Measurements from ENCODE around the gene ZDHHC11B. TPM values are rescaled to one million over a fixed set of nuclear protein-coding genes. Genes with fewer than 3 reads are reported as not detected.
A peak's percentile ranks its signal among the peaks of the same experiment; 100 is the strongest.
"Not testable (repeated sequence)": the region's sequence is repeated elsewhere in the genome, so short reads cannot be mapped to it uniquely, and the experiment has no call there.

The ZDHHC11B gene
- total RNA-seq: 10 to 100 TPM in 3 of 5 donors, 1 to 10 TPM in 2; 1.8 to 42.4 (median 11.7) TPM
- 10 to 100 TPM in 1 of 3 donors, 1 to 10 TPM in 1, under 1 TPM in 1; 0.93 to 11.5 (median 1.2) TPM for polyA plus RNA-seq
- long read RNA-seq, donor 1: 0 reads
- long read RNA-seq, donor 2: 0 reads
- long read RNA-seq, donor 3: 0 reads
- long read RNA-seq, donor 4: 0 reads
- long read RNA-seq, donor 5: 0 reads
- long read RNA-seq, donor 6: 0 reads
- long read RNA-seq, donor 7, partial matches to known transcripts: 0 of 1 reads
- long read RNA-seq, donor 7, other reads (novel, unspliced or antisense): 0 of 1 reads
- long read RNA-seq, donor 8, partial matches to known transcripts: 0 of 1 reads
- long read RNA-seq, donor 8, other reads (novel, unspliced or antisense): 0 of 1 reads
- long read RNA-seq, donor 9: 0 reads
- long read RNA-seq, donor 10, partial matches to known transcripts: 0 of 1 reads
- long read RNA-seq, donor 10, other reads (novel, unspliced or antisense): 0 of 1 reads

- DNase-seq: peak; percentile 96 to 97
- H3K36me3 ChIP-seq; H3K9me3 ChIP-seq; intact Hi-C loops (cut with DNase I; ENCODE audit: low total_unique reads): not testable (repeated sequence)
- peak within 1 kb of the TSS; percentile 53 to 85 (median 68) for H3K27ac ChIP-seq
- H3K4me3 ChIP-seq: peak within 1 kb of the TSS; percentile 57 to 97 (median 84)
- WGBS, 5 donors: 0 to 1% (median 1%) methylated on average over 47 to 94 of the region's 101 CpGs
- peaks cover 0 to 24% (median 9%) of the 10 kb centered on the region in 3 donors for H3K27me3 ChIP-seq
- peaks cover 12 to 26% (median 24%) of the 10 kb centered on the region in 4 donors for H3K4me1 ChIP-seq
- TF ChIP-seq POLR2A (IDR thresholded peaks at IDR 0.05): peak in 1 of 4 donors; percentile 26
- TF ChIP-seq POLR2AphosphoS5 (IDR thresholded peaks at IDR 0.05): peak in 2 of 3 donors; percentile 61 to 77
Observed at GRCh38 chr5:784428-785177, at the start of gene ZDHHC11B. Gene ZDHHC11B, minus strand, starts transcription at chr5:784729. Its CDS starts 17,810 bp downstream, at chr5:766919.

- H3K36me3 ChIP-seq; H3K27me3 ChIP-seq; DNase-seq; H3K4me3 ChIP-seq; H3K9me3 ChIP-seq; intact Hi-C loops (cut with DNase I; ENCODE audit: low total_unique reads); H3K27ac ChIP-seq: not testable (repeated sequence)
- peaks cover 0 to 14% (median 3%) of the 10 kb centered on the region in 4 donors for H3K4me1 ChIP-seq
- WGBS, 5 donors: 74 to 86% (median 80%) methylated on average over 2 of the region's 2 CpGs
Observed at GRCh38 chr5:834013-834412, 49.5 kb upstream of the ZDHHC11B start.

- H3K4me3 ChIP-seq; H3K9me3 ChIP-seq; DNase-seq; H3K27ac ChIP-seq; H3K27me3 ChIP-seq; H3K4me1 ChIP-seq; intact Hi-C loops (cut with DNase I; ENCODE audit: low total_unique reads): not testable (repeated sequence)
- peaks cover 0 to 19% (median 4%) of the 10 kb centered on the region in 4 donors for H3K36me3 ChIP-seq
- WGBS, 5 donors: 94 to 99% (median 95%) methylated on average over 16 to 19 of the region's 19 CpGs
Observed at GRCh38 chr5:828194-828593, 43.7 kb upstream of the ZDHHC11B start.

GRCh38 chr5:825544-825943, 41.0 kb upstream of the ZDHHC11B start:
- 0 to 64% (median 36%) methylated on average over 1 of the region's 1 CpG for WGBS, 5 donors
- H3K36me3 ChIP-seq: peaks cover 0 to 30% (median 4%) of the 10 kb centered on the region in 4 donors
- H3K9me3 ChIP-seq; intact Hi-C loops (cut with DNase I; ENCODE audit: low total_unique reads); H3K27me3 ChIP-seq; H3K4me3 ChIP-seq; DNase-seq; H3K4me1 ChIP-seq; H3K27ac ChIP-seq: not testable (repeated sequence)

GRCh38 chr5:821504-821903, 37.0 kb upstream of the ZDHHC11B start:
- 75 to 84% (median 81%) methylated on average over 8 of the region's 8 CpGs; no CpG with 5 or more reads in 1 of the 5 donors for WGBS, 5 donors
- TF ChIP-seq POLR2AphosphoS5 (IDR thresholded peaks at IDR 0.05) (no peak), CTCF (IDR thresholded peaks at IDR 0.05) (no peak), EP300 (IDR thresholded peaks at IDR 0.05) (no peak)

GRCh38 chr5:820245-820644, 35.7 kb upstream of the ZDHHC11B start:
- H3K4me1 ChIP-seq: no peaks in the 10 kb centered on the region
- peaks cover 0 to 6% (median 3%) of the 10 kb centered on the region in 4 donors for H3K9me3 ChIP-seq
- no peaks in the 10 kb centered on the region for H3K27me3 ChIP-seq
- no peak for DNase-seq
- no peak overlapping the region for H3K27ac ChIP-seq
- intact Hi-C loops (cut with DNase I; ENCODE audit: low total_unique reads): no loop called here
- 70 to 83% (median 81%) methylated on average over 3 of the region's 3 CpGs; no CpG with 5 or more reads in 1 of the 5 donors for WGBS, 5 donors
- H3K36me3 ChIP-seq: peaks cover 0 to 32% (median 4%) of the 10 kb centered on the region in 4 donors
- no peak for TF ChIP-seq POLR2A (IDR thresholded peaks at IDR 0.05)
- no peak for TF ChIP-seq POLR2AphosphoS5 (IDR thresholded peaks at IDR 0.05)
- TF ChIP-seq EP300 (IDR thresholded peaks at IDR 0.05): no peak
- no peak overlapping the region for H3K4me3 ChIP-seq

More at GRCh38 chr5:821504-821903, 37.0 kb upstream of the ZDHHC11B start:
- H3K9me3 ChIP-seq: no peaks in the 10 kb centered on the region
- no peak overlapping the region for H3K27ac ChIP-seq
- peaks cover 0 to 36% (median 4%) of the 10 kb centered on the region in 4 donors for H3K36me3 ChIP-seq
- no peaks in the 10 kb centered on the region for H3K4me1 ChIP-seq
- no peaks in the 10 kb centered on the region for H3K27me3 ChIP-seq
- intact Hi-C loops (cut with DNase I; ENCODE audit: low total_unique reads): no loop called here
- no peak overlapping the region for H3K4me3 ChIP-seq
- DNase-seq: no peak

Data from stomach (tissue), 19 donors.